Suprapubic skin (tissue), 4 donors: Measurements from ENCODE around the gene CLBA1. TPM values are rescaled to one million over a fixed set of nuclear protein-coding genes. Genes with fewer than 3 reads are reported as not detected.
A peak's percentile ranks its signal among the peaks of the same experiment; 100 is the strongest.
"Not testable (repeated sequence)": the region's sequence is repeated elsewhere in the genome, so short reads cannot be mapped to it uniquely, and the experiment has no call there.

ENCODE experiments used
- DNase-seq, 2 donors: peaks; one replicate each; pipeline ENCODE4 v3.0.0-alpha.2; 2019; ENCODE audit warnings: low spot score in 2 of 2
- H3K27ac ChIP-seq: fragments of 200-600 bp; sonication (generic); one replicate; pipeline ENCODE4 v1.5.1; 2019
- H3K27me3 ChIP-seq: fragments of 200-600 bp; sonication (generic); one replicate; pipeline ENCODE4 v1.5.1; 2019
- H3K36me3 ChIP-seq: fragments of 200-600 bp; sonication (generic); one replicate; pipeline ENCODE4 v1.5.1; 2019
- H3K4me1 ChIP-seq: fragments of 200-600 bp; sonication (generic); one replicate; pipeline ENCODE4 v1.5.1; 2019
- H3K4me3 ChIP-seq: fragments of 200-600 bp; sonication (generic); one replicate; pipeline ENCODE4 v1.5.1; 2019; ENCODE audit warnings: mild to moderate bottlenecking
- H3K9me3 ChIP-seq: fragments of 200-600 bp; sonication (generic); one replicate; pipeline ENCODE4 v1.5.1; 2019
- CTCF ChIP-seq, 2 donors: fragments of 200-600 bp in 1 of 2; fragments of 450-650 bp in 1 of 2; sonication (generic) in 1 of 2; IDR thresholded peaks; one replicate each; pipeline ENCODE4 v1.5.1; 2016 to 2019; ENCODE audit warnings: antibody characterized with exemption in 2 of 2, mild to moderate bottlenecking in 1 of 2, moderate library complexity in 1 of 2
- EP300 ChIP-seq: sonication (generic); formaldehyde crosslinking; IDR thresholded peaks from one replicate; pipeline ENCODE4 v1.6.1; 2017; ENCODE audit warnings: antibody characterized with exemption
- POLR2A ChIP-seq, 2 donors: fragments of 450-650 bp; IDR thresholded peaks; one replicate each; pipeline ENCODE4 v1.6.1; 2017; ENCODE audit warnings: antibody characterized with exemption in 2 of 2, mild to moderate bottlenecking in 2 of 2, moderate library complexity in 2 of 2
- POLR2AphosphoS5 ChIP-seq, 3 donors: sonication (generic); formaldehyde crosslinking; IDR thresholded peaks; one replicate each; pipeline ENCODE4 v1.6.1; 2017; ENCODE audit warnings: antibody characterized with exemption in 3 of 3
- WGBS: methylation state at CpG from one replicate; pipeline ENCODE4 v1.1.5; 2018; 5-methylcytosine and 5-hydroxymethylcytosine counted together
- total RNA-seq, 4 donors: library from RNA; depleted of rRNA; stranded (reverse); fragments of >200 nt; gene quantifications; one replicate each; pipeline ENCODE4 v1.1.0, GENCODE V29; 2016

Gene CLBA1
- total RNA-seq, 4 donors from 2014 or later = 6.3 to 10.9 (median 9.1) TPM

DNA sequence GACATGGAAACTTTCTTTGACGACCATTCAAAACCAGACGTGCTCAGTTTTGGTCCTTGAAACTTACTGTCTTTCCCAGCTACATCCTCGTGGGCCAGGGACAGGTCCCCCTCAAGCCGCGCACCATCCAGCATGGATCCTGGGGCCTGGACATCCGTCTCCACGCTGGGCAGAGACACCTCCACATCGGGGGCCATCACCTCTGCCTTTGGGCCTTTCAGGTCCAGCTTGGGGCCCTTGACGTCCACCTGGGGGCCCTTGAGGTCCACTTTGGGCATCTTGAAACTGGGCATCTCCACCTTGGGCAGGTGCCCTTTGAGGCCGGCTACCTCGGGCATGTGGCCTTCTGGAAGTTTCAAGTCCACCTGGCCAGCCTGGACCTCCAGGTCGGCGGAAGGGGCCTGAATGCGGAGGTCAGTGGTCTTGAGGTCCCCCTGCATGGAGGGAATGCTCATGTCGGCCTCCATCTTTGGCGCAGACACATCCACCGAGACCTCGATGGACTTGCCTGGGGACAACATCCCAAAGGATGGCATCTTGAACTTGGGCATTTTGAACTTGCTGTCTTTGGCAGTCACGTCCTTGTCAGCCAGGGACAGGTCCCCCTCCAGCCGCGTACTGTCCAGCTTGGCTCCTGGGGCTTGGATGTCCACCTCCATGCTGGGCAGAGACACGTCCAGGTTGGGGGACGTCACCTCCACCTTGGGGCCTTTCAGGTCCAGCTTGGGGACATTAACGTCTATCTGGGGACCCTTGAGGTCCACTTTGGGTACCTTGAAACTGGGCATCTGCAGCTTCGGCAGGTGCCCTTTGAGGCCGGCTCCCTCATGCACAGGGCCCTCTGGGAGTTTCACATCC, 43.9 kb upstream of the CLBA1 start:
- 94% methylated on average over 25 of the region's 26 CpGs for WGBS
- no peak overlapping the region for H3K27ac ChIP-seq
- no peak overlapping the region for H3K4me3 ChIP-seq
- no peaks in the 10 kb centered on the region for H3K9me3 ChIP-seq
- peak; percentile 62 to 63 for DNase-seq
- H3K27me3 ChIP-seq = no peaks in the 10 kb centered on the region
- no peak for TF ChIP-seq POLR2A (IDR thresholded peaks at IDR 0.05)
- no peak for TF ChIP-seq EP300
- TF ChIP-seq CTCF (IDR thresholded peaks at IDR 0.05) = no peak
- TF ChIP-seq POLR2AphosphoS5 (IDR thresholded peaks at IDR 0.05) = no peak
- H3K4me1 ChIP-seq = no peaks in the 10 kb centered on the region
- H3K36me3 ChIP-seq = peaks cover 86% of the 10 kb centered on the region

- no peak for DNase-seq
- H3K27ac ChIP-seq = no peak overlapping the region
- peaks cover 92% of the 10 kb centered on the region for H3K36me3 ChIP-seq
- 90% methylated on average over 11 of the region's 16 CpGs for WGBS
- H3K27me3 ChIP-seq = no peaks in the 10 kb centered on the region
- H3K9me3 ChIP-seq = no peaks in the 10 kb centered on the region
- H3K4me1 ChIP-seq = no peaks in the 10 kb centered on the region
- TF ChIP-seq POLR2A (IDR thresholded peaks at IDR 0.05) (no peak), CTCF (IDR thresholded peaks at IDR 0.05) (no peak), POLR2AphosphoS5 (IDR thresholded peaks at IDR 0.05) (no peak), EP300 (no peak)
- no peak overlapping the region for H3K4me3 ChIP-seq
Measured at GRCh38 chr14:104942586-104942985, 43.0 kb upstream of the CLBA1 start.

GRCh38 chr14:104943216-104944015, 42.2 kb upstream of the CLBA1 start:
- H3K36me3 ChIP-seq = peaks cover 95% of the 10 kb centered on the region
- H3K4me1 ChIP-seq, H3K27ac ChIP-seq, H3K9me3 ChIP-seq, H3K27me3 ChIP-seq, H3K4me3 ChIP-seq: not testable (repeated sequence)
- DNase-seq = peak in 1 of 2 donors; percentile 58
- WGBS = 92% methylated on average over 26 of the region's 29 CpGs

- not testable (repeated sequence) for H3K9me3 ChIP-seq, H3K4me3 ChIP-seq, DNase-seq, H3K4me1 ChIP-seq, H3K27me3 ChIP-seq, H3K27ac ChIP-seq
- peaks cover 99% of the 10 kb centered on the region for H3K36me3 ChIP-seq
- WGBS = 100% methylated on average over 1 of the region's 6 CpGs
Measured at GRCh38 chr14:104944016-104944308, 41.6 kb upstream of the CLBA1 start.

DNA sequence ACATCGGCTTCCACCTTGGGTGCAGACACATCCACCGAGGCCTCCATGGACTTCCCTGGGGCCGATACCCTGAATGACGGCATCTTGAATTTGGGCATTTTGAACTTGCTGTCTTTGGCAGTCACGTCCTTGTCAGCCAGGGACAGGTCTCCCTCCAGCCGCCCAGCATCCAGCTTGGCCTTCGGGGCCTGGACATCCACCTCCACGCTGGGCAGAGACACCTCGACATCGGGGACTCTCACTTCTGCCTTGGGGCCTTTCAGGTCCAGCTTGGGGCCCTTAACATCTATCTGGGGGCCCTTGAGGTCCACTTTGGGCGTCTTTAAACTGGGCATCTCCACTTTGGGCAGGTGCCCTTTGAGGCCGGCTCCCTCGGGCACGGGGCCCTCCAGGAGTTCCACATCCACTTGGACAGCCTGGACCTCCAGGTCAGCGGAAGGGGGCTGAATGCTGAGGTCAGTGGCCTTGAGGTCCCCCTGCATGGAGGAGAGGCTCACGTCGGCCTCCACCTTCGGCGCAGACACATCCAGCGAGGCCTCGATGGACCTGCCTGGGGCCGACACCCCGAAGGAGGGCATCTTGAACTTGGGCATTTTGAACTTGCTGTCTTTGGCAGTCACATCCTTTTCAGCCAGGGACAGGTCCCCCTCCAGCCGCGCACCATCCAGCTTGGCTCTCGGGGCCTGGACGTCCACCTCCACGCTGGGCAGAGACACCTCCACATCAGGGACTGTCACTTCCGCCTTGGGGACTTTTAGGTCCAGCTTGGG, 41.0 kb upstream of the CLBA1 start:
- not testable (repeated sequence) for H3K4me1 ChIP-seq, H3K4me3 ChIP-seq, H3K27me3 ChIP-seq, H3K9me3 ChIP-seq, H3K27ac ChIP-seq
- 91% methylated on average over 20 of the region's 29 CpGs for WGBS
- H3K36me3 ChIP-seq = peaks cover 100% of the 10 kb centered on the region
- peak in 1 of 2 donors; percentile 65 for DNase-seq

DNA sequence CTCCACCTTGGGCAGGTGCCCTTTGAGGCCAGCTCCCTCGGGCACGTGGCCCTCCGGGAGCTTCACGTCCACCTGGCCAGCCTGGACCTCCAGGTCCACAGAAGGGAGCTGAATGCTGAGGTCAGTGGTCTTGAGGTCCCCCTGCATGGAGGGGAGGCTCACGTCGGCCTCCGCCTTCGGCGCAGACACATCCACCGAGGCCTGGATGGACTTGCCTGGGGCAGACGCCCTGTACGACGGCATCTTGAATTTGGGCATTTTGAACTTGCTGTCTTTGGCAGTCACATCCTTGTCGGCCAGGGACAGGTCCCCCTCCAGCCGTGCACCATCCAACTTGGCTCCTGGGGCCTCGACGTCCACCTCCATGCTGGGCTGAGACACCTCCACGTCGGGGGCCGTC, 40.3 kb upstream of the CLBA1 start:
- H3K9me3 ChIP-seq, H3K27me3 ChIP-seq, H3K4me1 ChIP-seq, H3K27ac ChIP-seq, H3K4me3 ChIP-seq: not testable (repeated sequence)
- WGBS = 92% methylated on average over 17 of the region's 20 CpGs
- peaks cover 100% of the 10 kb centered on the region for H3K36me3 ChIP-seq
- DNase-seq = peak in 1 of 2 donors; percentile 46

GRCh38 chr14:104945986-104946965, 39.3 kb upstream of the CLBA1 start:
- H3K27me3 ChIP-seq, DNase-seq, H3K4me3 ChIP-seq, H3K9me3 ChIP-seq, H3K4me1 ChIP-seq, H3K27ac ChIP-seq: not testable (repeated sequence)
- peaks cover 100% of the 10 kb centered on the region for H3K36me3 ChIP-seq
- WGBS = 92% methylated on average over 26 of the region's 43 CpGs

DNA sequence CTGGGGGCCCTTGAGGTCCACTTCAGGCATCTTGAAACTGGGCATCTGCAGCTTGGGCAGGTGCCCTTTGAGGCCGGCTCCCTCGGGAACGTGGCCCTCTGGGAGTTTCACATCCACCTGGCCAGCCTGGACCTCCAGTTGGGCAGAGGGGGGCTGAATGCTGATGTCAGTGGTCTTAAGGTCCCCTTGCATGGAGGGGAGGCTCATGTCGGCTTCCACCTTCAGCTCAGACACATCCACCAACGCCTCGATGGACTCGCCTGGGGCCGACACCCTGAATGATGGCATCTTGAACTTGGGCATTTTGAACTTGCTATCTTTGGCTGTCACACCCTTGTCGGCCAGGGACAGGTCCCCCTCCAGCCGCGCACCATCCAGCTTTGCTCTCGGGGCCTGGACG, 38.4 kb upstream of the CLBA1 start:
- H3K9me3 ChIP-seq, H3K4me3 ChIP-seq, DNase-seq, H3K4me1 ChIP-seq, H3K27ac ChIP-seq, H3K27me3 ChIP-seq: not testable (repeated sequence)
- peaks cover 100% of the 10 kb centered on the region for H3K36me3 ChIP-seq
- 100% methylated on average over 1 of the region's 13 CpGs for WGBS

DNA sequence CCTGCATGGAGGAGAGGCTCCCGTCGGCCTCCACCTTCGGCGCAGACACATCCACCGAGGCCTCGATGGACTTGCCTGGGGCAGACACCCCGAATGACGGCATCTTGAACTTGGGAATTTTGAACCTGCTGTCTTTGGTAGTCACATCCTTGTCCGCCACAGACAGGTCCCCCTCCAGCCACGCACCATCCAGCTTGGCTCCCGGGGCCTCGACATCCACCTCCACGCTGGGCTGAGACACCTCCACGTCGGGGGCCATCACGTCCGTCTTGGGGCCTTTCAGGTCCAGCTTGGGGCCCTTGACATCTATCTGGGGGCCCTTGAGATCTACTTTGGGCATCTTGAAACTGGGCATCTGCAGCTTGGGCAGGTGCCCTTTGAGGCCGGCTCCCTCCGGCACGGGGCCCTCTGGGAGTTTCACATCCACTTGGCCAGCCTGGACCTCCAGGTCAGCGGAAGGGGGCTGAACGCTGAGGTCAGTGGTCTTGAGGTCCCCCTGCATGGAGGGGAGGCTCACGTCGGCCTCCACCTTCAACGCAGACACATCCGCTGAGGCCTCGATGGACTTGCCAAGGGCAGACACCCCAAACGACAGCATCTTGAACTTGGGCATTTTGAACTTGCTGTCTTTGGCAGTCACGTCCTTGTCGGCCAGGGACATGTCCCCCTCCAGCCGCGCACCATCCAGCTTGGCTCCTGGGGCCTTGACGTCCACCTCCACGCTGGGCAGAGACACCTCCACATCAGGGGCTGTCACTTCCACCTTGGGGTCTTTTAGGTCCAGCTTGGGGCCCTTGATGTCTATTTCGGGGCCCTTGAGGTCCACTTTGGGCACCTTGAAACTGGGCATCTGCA, 37.5 kb upstream of the CLBA1 start:
- not testable (repeated sequence) for DNase-seq, H3K27me3 ChIP-seq, H3K27ac ChIP-seq, H3K4me1 ChIP-seq, H3K9me3 ChIP-seq, H3K4me3 ChIP-seq
- WGBS = 89% methylated on average over 26 of the region's 35 CpGs
- H3K36me3 ChIP-seq = peaks cover 100% of the 10 kb centered on the region
